Measurements from ENCODE around the gene REEP6. TPM values are rescaled to one million over a fixed set of nuclear protein-coding genes. Genes with fewer than 3 reads are reported as not detected.

Gene REEP6
- total and polyA plus RNA-seq, 2 of the 8 experiments (the other 6 are each of a cell fraction or from before 2014, with no cell fraction given): 12.6 to 20.7 TPM

GRCh38 chr19:1505012-1505411 lies 14.0 kb downstream of the REEP6 start:
- peaks cover 0 to 19% (median 16%) of the 10 kb centered on the region in 4 experiments; a peak in 5 of 7 replicates for H3K27me3 ChIP-seq (replicated peaks in 1 of 4; ENCODE audit: control insufficient read depth in 3 of 4, extremely low read depth in 1 of 4, insufficient read depth in 3 of 4, low read length in 3 of 4)
- H3K56ac ChIP-seq (replicated peaks; ENCODE audit: insufficient read length, low read depth, low read length): no peak overlapping the region
- no peak for DNase-seq (ENCODE audit: low read depth in 1 of 2, low spot score in 2 of 2)
- no peak overlapping the region for H3K4me2 ChIP-seq (ENCODE audit: insufficient read depth in 1 of 2, low read depth in 2 of 2, low read length in 2 of 2)
- TF ChIP-seq TAF7 (optimal IDR thresholded peaks at IDR 0.05; ENCODE audit: borderline replicate concordance, low read depth, low read length) (no peak), TAF1 (IDR thresholded peaks at IDR 0.05; ENCODE audit: low read depth, low read length) (no peak), CBX5 (IDR thresholded peaks at IDR 0.05; ENCODE audit: low read depth, low read length) (no peak)
- TF ChIP-seq, protein P1, sequence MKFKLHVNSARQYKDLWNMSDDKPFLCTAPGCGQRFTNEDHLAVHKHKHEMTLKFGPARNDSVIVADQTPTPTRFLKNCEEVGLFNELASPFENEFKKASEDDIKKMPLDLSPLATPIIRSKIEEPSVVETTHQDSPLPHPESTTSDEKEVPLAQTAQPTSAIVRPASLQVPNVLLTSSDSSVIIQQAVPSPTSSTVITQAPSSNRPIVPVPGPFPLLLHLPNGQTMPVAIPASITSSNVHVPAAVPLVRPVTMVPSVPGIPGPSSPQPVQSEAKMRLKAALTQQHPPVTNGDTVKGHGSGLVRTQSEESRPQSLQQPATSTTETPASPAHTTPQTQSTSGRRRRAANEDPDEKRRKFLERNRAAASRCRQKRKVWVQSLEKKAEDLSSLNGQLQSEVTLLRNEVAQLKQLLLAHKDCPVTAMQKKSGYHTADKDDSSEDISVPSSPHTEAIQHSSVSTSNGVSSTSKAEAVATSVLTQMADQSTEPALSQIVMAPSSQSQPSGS (IDR thresholded peaks at IDR 0.05; ENCODE audit: low read length): no peak
- ChIA-PET POLR2A (ENCODE audit: partially characterized antibody) (no interaction called here), CTCF (ENCODE audit: partially characterized antibody) (interaction anchor here (0.6 to 3.9 kb wide), 3 partner anchors 11 to 263 kb away, joined by 3 to 14 read pairs (median 4); no protein-coding TSS in a partner anchor)
- no peak overlapping the region for H2BK120ac ChIP-seq (replicated peaks; ENCODE audit: low read depth, low read length)
- no peaks in the 10 kb centered on the region for H3K79me1 ChIP-seq (ENCODE audit: low read depth, low read length)
- H2AK5ac ChIP-seq (ENCODE audit: low read depth, low read length): no peak overlapping the region
- H4K91ac ChIP-seq (replicated peaks; ENCODE audit: insufficient read length, low read length): no peak overlapping the region
- H2BK15ac ChIP-seq (ENCODE audit: low read length): no peak overlapping the region
- WGBS, 2 experiments (ENCODE audit: extremely low coverage in 1 of 2, insufficient coverage in 1 of 2, insufficient read length in 1 of 2, insufficient replicate concordance in 2 of 2, low coverage in 1 of 2, low lambda C conversion rate in 2 of 2, missing lambda C conversion rate in 1 of 2): 82% methylated on average over 7 of the region's 8 CpGs; no CpG with 5 or more reads in 1 of the 2 experiments
- no peak overlapping the region for H2BK5ac ChIP-seq (ENCODE audit: low read depth, low read length)
- H3K23ac ChIP-seq (ENCODE audit: insufficient read length): no peak overlapping the region
- no peaks in the 10 kb centered on the region for H4K20me1 ChIP-seq (replicated peaks in 1 of 2; ENCODE audit: control insufficient read depth in 1 of 2, insufficient read depth in 2 of 2, low read length in 2 of 2)
- H3K14ac ChIP-seq (ENCODE audit: insufficient read length): no peak overlapping the region
- H3K9me3 ChIP-seq (ENCODE audit: insufficient read depth in 2 of 2, low read depth in 1 of 2, low read length in 1 of 2): peaks cover 3 to 7% of the 10 kb centered on the region in 2 experiments; a peak in 2 of 4 replicates
- no peak overlapping the region for H2BK20ac ChIP-seq (ENCODE audit: low read length)
- H3K23me2 ChIP-seq (ENCODE audit: low read depth, low read length): peaks cover 10% of the 10 kb centered on the region; the same call in 1 of the 2 replicates
- no peak overlapping the region for H3K27ac ChIP-seq (ENCODE audit: low read depth, low read length)
- no peak overlapping the region for H2BK12ac ChIP-seq (ENCODE audit: low read depth, low read length)
- H3K4me3 ChIP-seq (ENCODE audit: extremely low read depth in 1 of 4, insufficient read depth in 2 of 4, low read depth in 3 of 4, low read length in 4 of 4): no peak overlapping the region
- no peak overlapping the region for H4K5ac ChIP-seq (ENCODE audit: insufficient read length, low read depth, low read length)
- H3K79me2 ChIP-seq (ENCODE audit: control insufficient read depth in 1 of 2, insufficient read depth in 2 of 2, low read length in 2 of 2): no peaks in the 10 kb centered on the region
- H2AFZ ChIP-seq (ENCODE audit: low read length): no peak overlapping the region
- FAIRE-seq: no peak
- no peak overlapping the region for H4K8ac ChIP-seq (ENCODE audit: extremely low read depth, insufficient read depth, low read length)
- no peak overlapping the region for H3K9ac ChIP-seq (replicated peaks in 1 of 4; ENCODE audit: extremely low read depth in 1 of 4, low read depth in 3 of 4, low read length in 3 of 4)
- no peak overlapping the region for H3K4ac ChIP-seq (replicated peaks; ENCODE audit: insufficient read length, low read depth, low read length)
- peaks cover 0 to 11% (median 7%) of the 10 kb centered on the region in 4 experiments; a peak in 5 of 7 replicates for H3K4me1 ChIP-seq (replicated peaks in 1 of 4; ENCODE audit: control insufficient read depth in 3 of 4, insufficient read depth in 4 of 4, low read length in 3 of 4)
- H3K18ac ChIP-seq (ENCODE audit: extremely low read depth, low read length): no peak overlapping the region
- H3K36me3 ChIP-seq (ENCODE audit: control insufficient read depth in 2 of 4, insufficient read depth in 4 of 4, low read length in 3 of 4): no peaks in the 10 kb centered on the region

Data from H1 (cell line).